Activated CD8-positive, alpha-beta memory T cell treated with anti-CD3 and anti-CD28 coated beads for 4 hours (primary cell): ENCODE results near the gene DEFB112.

Experiments used
- DNase-seq, 2 donors: peaks; one replicate each; pipeline ENCODE4 v3.0.0-alpha.2; 2020; ENCODE audit warnings: low read depth in 2 of 2

DEFB112 gene

GRCh38 chr6:50049829-50050228 is at the start of gene DEFB112:
TSS of gene DEFB112 (minus strand) at chr6:50049929. CDS start at chr6:50049869, 60 bp downstream.
- DNase-seq, result no peak

- DNase-seq, result no peak
Observed at GRCh38 chr6:50098641-50098993, 48.9 kb upstream of the DEFB112 start.

GRCh38 chr6:50097966-50098640 is 48.4 kb upstream of the DEFB112 start:
- no peak for DNase-seq

GRCh38 chr6:50096296-50096695 is 46.6 kb upstream of the DEFB112 start:
- DNase-seq, result no peak

GRCh38 chr6:50093938-50094272 is 44.2 kb upstream of the DEFB112 start:
- DNase-seq, result no peak

GRCh38 chr6:50093116-50093937 is 43.6 kb upstream of the DEFB112 start:
- no peak for DNase-seq

GRCh38 chr6:50091641-50092040 is 41.9 kb upstream of the DEFB112 start:
- no peak for DNase-seq

- no peak for DNase-seq
Observed at GRCh38 chr6:50089911-50090310, 40.2 kb upstream of the DEFB112 start.

- DNase-seq, result no peak
Observed at GRCh38 chr6:50087231-50087954, 37.7 kb upstream of the DEFB112 start.

- DNase-seq, result no peak
Observed at GRCh38 chr6:50077385-50077784, 27.7 kb upstream of the DEFB112 start.

GRCh38 chr6:50076431-50076830 is 26.7 kb upstream of the DEFB112 start:
- DNase-seq, result no peak

GRCh38 chr6:50071921-50072320 is 22.2 kb upstream of the DEFB112 start:
- no peak for DNase-seq

GRCh38 chr6:50070101-50070500 is 20.4 kb upstream of the DEFB112 start:
- DNase-seq, result no peak

- no peak for DNase-seq
Observed at GRCh38 chr6:50062051-50062450, 12.3 kb upstream of the DEFB112 start.

- DNase-seq, result no peak
Observed at GRCh38 chr6:50056242-50056641, 6.5 kb upstream of the DEFB112 start.

GRCh38 chr6:50047026-50047425 is 2.7 kb downstream of the DEFB112 start:
- no peak for DNase-seq

- no peak for DNase-seq
Observed at GRCh38 chr6:50030777-50031562, 18.8 kb downstream of the DEFB112 start.

- DNase-seq, result no peak
Observed at GRCh38 chr6:50030350-50030749, 19.4 kb downstream of the DEFB112 start.

- no peak for DNase-seq
Observed at GRCh38 chr6:50025258-50025657, 24.5 kb downstream of the DEFB112 start.

- DNase-seq, result no peak
Observed at GRCh38 chr6:50021894-50022293, 27.8 kb downstream of the DEFB112 start, which contains the start of gene DEFB110. TSS of gene DEFB110 (minus strand) at chr6:50021994. CDS start at chr6:50021935, 59 bp downstream.

- DNase-seq, result no peak
Observed at GRCh38 chr6:50007819-50008218, 41.9 kb downstream of the DEFB112 start.

- no peak for DNase-seq
Observed at GRCh38 chr6:50003139-50003538, 46.6 kb downstream of the DEFB112 start.
